ENCODE results near the gene ZMYND15. TPM values are rescaled to one million over a fixed set of nuclear protein-coding genes. Genes with fewer than 3 reads are reported as not detected.
"Not testable (repeated sequence)": the region's sequence is repeated elsewhere in the genome, so short reads cannot be mapped to it uniquely, and the experiment has no call there.

ZMYND15 gene
- polyA plus RNA-seq, 1 experiment: 0.14 TPM

DNA sequence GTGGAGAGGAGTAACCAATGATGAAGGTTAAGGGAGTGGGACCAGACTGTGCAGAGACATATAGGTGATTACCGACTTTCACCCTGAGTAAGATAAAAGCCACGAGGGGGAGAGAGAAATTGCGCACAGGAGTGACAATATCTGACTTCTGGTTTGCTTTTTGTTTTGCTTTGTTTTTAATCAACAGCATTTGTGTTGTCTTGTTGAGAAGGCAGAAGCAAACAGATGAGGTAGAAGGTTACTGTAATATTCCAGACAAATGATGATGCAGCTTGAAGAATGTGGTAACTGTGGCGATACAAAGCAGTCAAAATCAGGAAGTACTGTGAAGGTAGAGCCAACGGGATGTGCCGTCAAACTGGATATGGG, 43.2 kb upstream of the ZMYND15 start:
- DNase-seq (ENCODE audit: low read depth, low spot score): no peak
- H3K9me3 ChIP-seq (ENCODE audit: control insufficient read depth, insufficient read depth, low read length): no peaks in the 10 kb centered on the region
- CTCF ChIA-PET: no interaction called here
- TF ChIP-seq, protein P1, sequence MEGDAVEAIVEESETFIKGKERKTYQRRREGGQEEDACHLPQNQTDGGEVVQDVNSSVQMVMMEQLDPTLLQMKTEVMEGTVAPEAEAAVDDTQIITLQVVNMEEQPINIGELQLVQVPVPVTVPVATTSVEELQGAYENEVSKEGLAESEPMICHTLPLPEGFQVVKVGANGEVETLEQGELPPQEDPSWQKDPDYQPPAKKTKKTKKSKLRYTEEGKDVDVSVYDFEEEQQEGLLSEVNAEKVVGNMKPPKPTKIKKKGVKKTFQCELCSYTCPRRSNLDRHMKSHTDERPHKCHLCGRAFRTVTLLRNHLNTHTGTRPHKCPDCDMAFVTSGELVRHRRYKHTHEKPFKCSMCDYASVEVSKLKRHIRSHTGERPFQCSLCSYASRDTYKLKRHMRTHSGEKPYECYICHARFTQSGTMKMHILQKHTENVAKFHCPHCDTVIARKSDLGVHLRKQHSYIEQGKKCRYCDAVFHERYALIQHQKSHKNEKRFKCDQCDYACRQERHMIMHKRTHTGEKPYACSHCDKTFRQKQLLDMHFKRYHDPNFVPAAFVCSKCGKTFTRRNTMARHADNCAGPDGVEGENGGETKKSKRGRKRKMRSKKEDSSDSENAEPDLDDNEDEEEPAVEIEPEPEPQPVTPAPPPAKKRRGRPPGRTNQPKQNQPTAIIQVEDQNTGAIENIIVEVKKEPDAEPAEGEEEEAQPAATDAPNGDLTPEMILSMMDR (IDR thresholded peaks at IDR 0.05; ENCODE audit: low read depth, low read length): no peak
- H3K27ac ChIP-seq (ENCODE audit: low read depth, low read length): no peak overlapping the region
- POLR2A ChIA-PET: no interaction called here
- no peaks in the 10 kb centered on the region for H3K27me3 ChIP-seq (ENCODE audit: control insufficient read depth, insufficient read depth, low read length)
- no peak overlapping the region for H3K4me3 ChIP-seq (ENCODE audit: low read depth, low read length)

DNA sequence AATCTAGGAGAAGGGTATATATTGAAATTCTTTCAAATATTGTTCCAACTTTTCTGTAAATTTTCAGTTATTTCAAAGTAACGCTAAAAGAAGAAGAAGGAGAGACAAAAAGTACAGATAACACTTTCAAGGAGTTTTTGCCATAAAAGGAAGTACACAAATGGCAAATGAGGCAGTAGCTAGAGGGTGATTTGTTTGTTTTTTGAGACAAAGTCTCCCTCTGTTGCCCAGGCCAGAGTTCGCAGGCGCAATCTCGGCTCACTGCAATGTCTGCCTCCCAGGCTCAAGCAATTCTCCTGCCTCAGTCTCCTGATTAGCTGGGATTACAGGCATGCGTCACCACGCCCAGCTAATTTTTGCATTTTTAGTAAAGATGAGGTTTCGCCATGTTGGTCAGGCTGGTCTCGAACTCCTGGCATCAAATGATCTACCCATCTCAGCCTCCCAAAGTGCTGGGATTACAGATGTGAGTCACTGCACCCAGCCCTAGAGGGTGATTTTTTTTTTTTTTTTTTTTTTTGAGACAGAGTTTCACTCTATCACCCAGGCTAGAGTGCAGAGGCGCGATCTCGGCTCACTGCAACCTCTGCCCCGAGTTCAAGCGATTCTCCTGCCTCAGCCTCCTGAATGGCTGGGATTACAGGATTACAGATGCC, 40.1 kb upstream of the ZMYND15 start:
- POLR2A ChIA-PET; CTCF ChIA-PET; H3K27ac ChIP-seq (ENCODE audit: low read depth, low read length); H3K4me3 ChIP-seq (ENCODE audit: low read depth, low read length); H3K27me3 ChIP-seq (ENCODE audit: control insufficient read depth, insufficient read depth, low read length); DNase-seq (ENCODE audit: low read depth, low spot score); H3K9me3 ChIP-seq (ENCODE audit: control insufficient read depth, insufficient read depth, low read length): not testable (repeated sequence)

DNA sequence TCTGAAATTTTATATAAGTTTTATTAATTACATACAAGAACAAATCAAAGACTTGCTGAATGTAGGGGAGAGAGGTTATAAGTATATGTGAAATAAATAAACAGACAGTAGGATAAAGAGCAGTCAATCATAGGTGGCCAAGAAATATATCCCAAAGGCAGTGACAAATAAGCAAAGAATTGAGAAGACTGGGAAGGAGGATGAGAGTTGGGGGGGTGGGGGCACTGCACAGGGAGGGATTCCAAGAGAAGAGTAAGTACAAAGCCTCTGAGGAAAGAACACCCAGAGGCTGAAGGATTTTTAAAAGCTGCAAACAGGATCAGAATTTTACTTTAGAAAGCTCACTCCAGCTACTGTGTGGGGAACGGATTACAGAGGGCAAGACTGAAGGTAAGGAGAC, 38.5 kb upstream of the ZMYND15 start:
- H3K27me3 ChIP-seq (ENCODE audit: control insufficient read depth, insufficient read depth, low read length): no peaks in the 10 kb centered on the region
- H3K9me3 ChIP-seq (ENCODE audit: control insufficient read depth, insufficient read depth, low read length): no peaks in the 10 kb centered on the region; the same call in 1 of the 2 replicates
- ChIA-PET POLR2A (no interaction called here), CTCF (interaction anchor here (0.6 to 2.9 kb wide), 3 partner anchors 9 to 135 kb away, joined by 3 to 14 read pairs (median 6); partner anchors contain the start of gene ARRB2)
- no peak overlapping the region for H3K4me3 ChIP-seq (ENCODE audit: low read depth, low read length)
- TF ChIP-seq, protein P1 (IDR thresholded peaks at IDR 0.05; ENCODE audit: low read depth, low read length): no peak
- no peak for DNase-seq (ENCODE audit: low read depth, low spot score)
- H3K27ac ChIP-seq (ENCODE audit: low read depth, low read length): no peak overlapping the region

DNA sequence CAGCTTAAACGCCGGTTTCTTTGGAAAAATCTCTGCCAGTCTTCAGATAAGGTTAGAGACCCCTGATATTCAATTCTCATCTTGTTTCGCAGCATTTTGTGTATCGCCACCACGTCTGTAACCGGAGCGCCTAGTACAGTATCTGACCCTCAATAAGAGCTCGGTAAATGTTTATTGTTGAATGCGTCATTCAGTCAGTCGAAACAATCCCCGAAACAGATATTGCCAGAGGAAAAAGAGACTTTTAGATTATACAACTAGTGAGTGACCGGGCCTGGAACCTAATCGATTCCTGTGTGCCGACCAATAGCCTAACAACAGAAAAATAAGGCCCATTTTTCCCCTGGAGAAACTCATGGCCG, 36.3 kb upstream of the ZMYND15 start:
- ChIA-PET CTCF (interaction anchor here (1.8 to 2.9 kb wide), 2 partner anchors 87 to 137 kb away, joined by 5 to 14 read pairs; no protein-coding TSS in a partner anchor), POLR2A (no interaction called here)
- TF ChIP-seq, protein P1 (IDR thresholded peaks at IDR 0.05; ENCODE audit: low read depth, low read length): no peak
- H3K27me3 ChIP-seq (ENCODE audit: control insufficient read depth, insufficient read depth, low read length): no peaks in the 10 kb centered on the region
- DNase-seq (ENCODE audit: low read depth, low spot score): no peak
- H3K27ac ChIP-seq (ENCODE audit: low read depth, low read length): no peak overlapping the region
- no peaks in the 10 kb centered on the region; the same call in 1 of the 2 replicates for H3K9me3 ChIP-seq (ENCODE audit: control insufficient read depth, insufficient read depth, low read length)
- H3K4me3 ChIP-seq (ENCODE audit: low read depth, low read length): peak overlapping the region; percentile 96

DNA sequence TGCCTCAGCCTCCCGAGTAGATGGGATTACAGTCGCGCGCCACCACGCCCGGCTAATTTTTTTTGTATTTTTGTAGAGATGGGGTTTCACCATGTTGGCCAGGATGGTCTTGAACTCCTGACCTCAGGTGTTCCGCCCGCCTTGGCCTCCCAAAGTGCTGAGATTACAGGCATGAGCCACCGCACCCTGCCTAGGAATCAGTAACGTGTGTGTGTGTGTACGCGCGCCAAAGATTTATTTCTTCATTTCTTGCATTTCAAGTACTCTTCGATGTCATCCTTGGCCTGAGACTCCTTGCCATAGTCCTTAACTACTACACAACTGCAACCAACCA, 35.1 kb upstream of the ZMYND15 start:
- DNase-seq (ENCODE audit: low read depth, low spot score); H3K27ac ChIP-seq (ENCODE audit: low read depth, low read length); H3K27me3 ChIP-seq (ENCODE audit: control insufficient read depth, insufficient read depth, low read length); H3K9me3 ChIP-seq (ENCODE audit: control insufficient read depth, insufficient read depth, low read length); POLR2A ChIA-PET; CTCF ChIA-PET: not testable (repeated sequence)
- peak overlapping the region; percentile 96 for H3K4me3 ChIP-seq (ENCODE audit: low read depth, low read length)

DNA sequence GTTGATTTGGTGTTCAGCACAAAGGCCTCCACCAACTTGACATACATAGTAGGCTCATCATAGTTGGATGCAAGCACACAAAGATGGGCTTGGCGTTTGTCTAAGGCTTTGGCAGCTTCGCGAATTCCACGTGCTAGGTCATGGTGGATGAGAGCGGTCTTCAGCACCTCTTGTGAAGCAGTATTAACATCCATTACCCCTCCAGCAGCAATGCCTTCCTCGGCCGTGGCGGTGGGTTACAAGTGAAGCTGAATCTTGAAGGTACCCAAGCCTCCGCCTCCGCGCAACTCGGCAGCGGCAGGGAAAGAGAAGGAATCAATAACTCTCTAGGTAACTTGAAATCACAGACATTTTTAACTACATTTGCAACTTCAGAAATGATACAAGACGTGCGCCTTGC, 34.6 kb upstream of the ZMYND15 start:
- TF ChIP-seq, protein P1 (IDR thresholded peaks at IDR 0.05; ENCODE audit: low read depth, low read length): no peak
- no peak overlapping the region for H3K4me3 ChIP-seq (ENCODE audit: low read depth, low read length)
- ChIA-PET POLR2A (no interaction called here), CTCF (no interaction called here)
- H3K9me3 ChIP-seq (ENCODE audit: control insufficient read depth, insufficient read depth, low read length): no peaks in the 10 kb centered on the region; the same call in 1 of the 2 replicates
- no peak for DNase-seq (ENCODE audit: low read depth, low spot score)
- no peaks in the 10 kb centered on the region for H3K27me3 ChIP-seq (ENCODE audit: control insufficient read depth, insufficient read depth, low read length)
- no peak overlapping the region for H3K27ac ChIP-seq (ENCODE audit: low read depth, low read length)
